Measurements from ENCODE around the gene PAPOLB.

GRCh38 chr7:4885317-4885807, 23.5 kb upstream of the PAPOLB start:
- TF ChIP-seq GATA2 (IDR thresholded peaks at IDR 0.05; ENCODE audit: low read depth, low read length) (no peak), GATA3 (IDR thresholded peaks at IDR 0.05; ENCODE audit: low read depth, low read length) (no peak)

Data from SH-SY5Y (cell line).